GM18951 (cell line): ENCODE results near the gene UBASH3A.

Source experiments
- POLR2A ChIP-seq: IDR thresholded peaks from 4 replicates; pipeline ENCODE4 v1.6.1; 2011; ENCODE audit warnings: mild to moderate bottlenecking; ENCODE audit not compliant: insufficient read length, insufficient read depth; ENCODE audit errors: extremely low read depth
- in situ Hi-C: fragments of 300-500 bp; cut with MboI; formaldehyde crosslinking; loops from one replicate; pipeline ENCODE4 v1.12.0; 2022; ENCODE audit warnings: low sequenced_read_pairs, mixed read lengths, inconsistent platforms; ENCODE audit not compliant: unreplicated experiment

UBASH3A gene

DNA sequence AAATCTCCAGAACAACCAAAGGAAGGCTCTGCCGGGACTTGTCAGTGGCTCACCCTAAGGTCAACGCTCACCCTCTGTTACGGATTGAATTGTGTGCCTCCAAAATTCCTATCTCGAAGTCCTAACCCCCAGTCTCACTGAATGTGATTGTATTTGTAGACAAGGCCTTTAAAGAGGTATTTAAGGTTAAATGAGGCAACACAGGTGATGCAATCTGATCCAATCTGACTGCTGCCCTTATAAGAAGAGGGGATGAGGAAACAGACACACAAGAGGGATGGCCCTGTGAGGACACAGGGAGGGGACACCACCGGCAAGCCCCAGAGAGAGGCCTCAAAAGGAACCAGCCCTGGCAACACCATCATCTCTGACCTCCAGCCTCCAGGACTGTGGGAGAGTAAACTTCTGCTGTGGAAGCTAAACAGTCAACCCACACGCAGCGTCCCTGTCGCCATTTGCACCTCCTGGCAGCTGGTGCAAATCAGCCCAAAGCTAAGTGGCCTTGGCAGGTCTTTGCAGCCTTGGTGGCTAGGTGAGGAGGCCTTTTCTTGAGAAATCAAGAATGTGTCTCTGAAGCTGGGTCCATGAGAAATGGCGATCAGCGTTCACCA lies 24.2 kb downstream of the UBASH3A start:
- no peak for TF ChIP-seq POLR2A
- in situ Hi-C loops, result no loop called here

DNA sequence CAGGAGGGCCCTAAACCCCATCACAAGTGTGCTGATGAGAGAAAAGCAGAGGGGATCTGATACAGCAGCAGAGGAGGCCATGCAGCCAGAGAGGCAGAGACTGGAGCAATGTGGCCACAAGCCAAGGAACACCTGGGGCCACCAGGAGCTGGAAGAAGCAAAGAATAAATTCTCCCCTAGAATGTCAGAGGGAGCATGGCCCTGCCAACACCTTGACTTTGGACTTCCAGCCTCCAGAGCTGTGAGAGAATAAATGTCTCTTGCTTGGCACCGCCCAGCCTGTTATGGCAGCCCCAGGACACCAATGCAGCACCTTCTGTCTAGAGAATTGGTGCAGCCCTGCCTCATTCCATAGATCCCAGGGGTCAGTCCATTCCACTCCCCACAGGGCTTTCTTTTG lies 25.3 kb downstream of the UBASH3A start:
- in situ Hi-C loops, result no loop called here
- TF ChIP-seq POLR2A, result no peak

DNA sequence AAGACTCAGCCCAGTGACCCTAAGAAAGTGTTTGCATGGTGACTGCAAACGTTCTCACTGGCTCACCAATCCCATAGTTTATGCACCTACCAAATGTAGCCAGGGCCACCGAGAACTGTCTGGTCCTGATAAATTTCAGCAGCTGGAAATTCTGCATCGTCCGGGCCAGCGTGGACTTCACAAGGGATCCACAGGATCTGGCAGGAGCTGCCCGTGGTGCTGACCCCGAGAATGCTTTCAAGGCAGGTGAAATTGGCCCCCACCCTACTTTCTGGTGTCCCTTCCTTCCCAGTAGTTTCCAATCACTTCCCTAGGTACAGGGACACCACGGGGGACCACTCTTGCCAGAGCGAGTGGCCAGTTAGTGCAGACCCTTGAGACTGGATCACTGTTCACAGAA lies 26.2 kb downstream of the UBASH3A start:
- no peak for TF ChIP-seq POLR2A
- in situ Hi-C loops, result no loop called here

DNA sequence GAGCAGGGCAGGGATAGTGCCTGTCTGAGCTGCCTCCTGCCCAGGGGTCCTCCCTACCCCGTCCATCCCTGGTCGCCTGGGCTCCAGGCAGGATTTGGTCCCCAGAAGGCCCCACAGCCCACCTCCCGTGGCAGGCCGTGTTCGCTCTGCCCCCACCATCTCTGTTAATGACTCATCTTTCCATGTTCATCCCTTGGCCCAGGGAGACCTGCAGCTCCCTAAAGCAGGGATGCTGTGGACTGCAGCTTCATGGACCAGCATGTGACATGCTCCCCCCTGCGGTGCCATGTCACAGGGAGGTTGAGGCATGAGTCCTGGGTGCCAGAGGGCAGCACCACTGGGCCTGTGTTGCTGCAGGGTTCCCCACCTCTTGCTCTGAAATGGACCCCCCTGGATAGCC lies 26.8 kb downstream of the UBASH3A start:
- TF ChIP-seq POLR2A, result no peak
- in situ Hi-C loops, result no loop called here

DNA sequence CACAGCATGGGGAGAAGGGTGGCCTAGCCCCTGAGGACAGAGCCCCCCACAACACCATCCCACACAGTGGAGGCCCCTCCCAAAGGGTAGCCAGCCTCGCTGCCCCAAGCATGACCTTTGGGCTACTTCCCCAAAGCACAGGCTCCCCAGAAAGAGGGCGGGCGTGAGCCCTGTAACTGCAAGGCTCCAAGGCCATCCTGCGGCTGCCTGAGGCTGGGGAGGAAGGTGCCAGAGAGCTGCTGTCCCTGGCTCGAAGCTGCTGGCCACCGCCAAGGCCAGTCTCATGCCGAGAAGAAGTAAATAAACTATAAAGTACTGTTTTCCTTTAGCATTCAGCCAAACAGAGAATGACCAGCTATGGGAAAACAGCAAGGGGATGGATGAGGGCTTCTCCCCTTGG lies 27.5 kb downstream of the UBASH3A start:
- no peak for TF ChIP-seq POLR2A
- in situ Hi-C loops, result no loop called here

DNA sequence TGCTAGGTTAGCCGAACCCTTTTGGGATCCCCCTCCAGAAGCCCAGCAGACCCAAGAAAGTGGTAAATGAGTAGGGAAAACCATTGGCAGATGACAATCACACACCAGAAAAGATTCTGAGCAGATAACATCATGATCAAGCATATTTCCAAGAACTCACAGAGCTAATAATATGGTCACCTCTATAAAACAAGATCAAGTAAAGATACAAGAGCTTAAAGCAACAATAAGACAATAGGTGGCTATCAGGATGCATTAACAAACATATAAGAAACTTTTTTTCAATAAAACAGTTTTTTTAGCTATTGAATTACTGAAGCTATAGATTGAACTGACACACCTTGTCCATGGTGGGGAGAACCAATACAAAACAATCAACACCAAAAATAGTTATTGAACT lies 29.0 kb downstream of the UBASH3A start:
- no peak for TF ChIP-seq POLR2A
- in situ Hi-C loops, result no loop called here

DNA sequence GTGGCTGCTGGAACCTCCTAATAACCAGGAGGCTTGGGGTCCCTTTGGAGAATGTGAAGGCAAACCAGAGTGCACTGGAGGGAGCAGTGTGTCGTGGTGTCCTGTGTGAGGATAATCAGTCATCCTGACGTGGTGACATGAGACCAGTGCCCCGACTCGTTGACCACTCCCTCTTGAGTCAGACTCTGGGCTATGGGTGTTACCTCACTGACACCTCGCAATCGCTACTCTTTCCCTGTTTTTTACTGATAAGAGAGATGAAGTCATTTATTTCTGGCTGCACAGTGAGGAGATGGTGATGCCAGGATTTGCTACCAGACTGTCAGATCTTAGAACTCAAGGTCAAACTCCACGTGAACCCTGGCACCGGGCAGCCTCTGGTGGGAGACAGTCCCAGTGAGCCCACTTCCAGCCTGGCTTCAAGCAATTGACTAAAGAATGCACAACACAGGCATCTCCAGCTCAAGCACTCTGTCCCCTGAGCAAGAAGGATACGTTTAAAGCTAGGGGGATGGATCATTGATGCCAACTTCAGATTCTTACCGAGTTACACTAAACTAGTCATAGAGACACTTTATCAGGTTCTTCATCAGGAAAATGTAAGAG lies 30.3 kb downstream of the UBASH3A start:
- TF ChIP-seq POLR2A, result no peak
- in situ Hi-C loops, result no loop called here

DNA sequence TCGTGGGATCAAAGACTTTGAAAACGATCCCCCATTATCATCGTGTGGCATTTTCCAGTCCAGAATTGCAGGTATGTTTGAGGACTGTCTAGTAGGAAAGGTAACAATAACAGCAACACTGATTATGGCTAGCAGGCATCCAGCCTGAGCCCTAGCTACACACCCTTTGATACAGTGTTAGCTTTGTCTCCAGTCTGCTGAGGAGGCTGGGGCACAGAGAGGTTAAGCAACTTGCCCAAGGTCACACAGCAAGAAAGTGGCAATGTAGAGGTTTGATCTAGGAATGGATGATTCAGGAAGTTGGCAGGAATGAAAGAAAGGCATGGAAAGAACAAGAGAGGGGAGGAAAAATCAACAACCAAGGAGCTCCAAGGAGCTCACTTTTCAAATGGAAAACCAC lies 31.2 kb downstream of the UBASH3A start:
- in situ Hi-C loops, result no loop called here
- no peak for TF ChIP-seq POLR2A

DNA sequence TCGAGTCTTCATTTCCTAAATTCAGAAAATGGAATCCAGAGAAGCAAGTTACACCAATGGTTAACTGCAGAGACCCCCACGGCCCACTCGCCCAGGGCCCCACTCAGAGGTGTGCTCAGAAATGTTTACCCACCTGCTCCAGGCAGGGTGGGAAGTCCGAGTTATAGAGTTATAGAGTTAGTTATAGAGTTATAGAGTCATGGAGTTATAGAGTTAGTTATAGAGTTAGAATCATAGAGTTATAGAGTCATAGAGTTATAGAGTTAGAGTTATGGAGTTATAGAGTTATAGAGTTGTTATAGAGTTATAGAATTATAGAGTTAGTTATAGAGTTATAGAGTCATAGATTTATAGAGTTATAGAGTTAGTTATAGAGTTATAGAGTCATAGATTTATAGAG lies 31.7 kb downstream of the UBASH3A start:
- TF ChIP-seq POLR2A, result no peak
- in situ Hi-C loops, result no loop called here

DNA sequence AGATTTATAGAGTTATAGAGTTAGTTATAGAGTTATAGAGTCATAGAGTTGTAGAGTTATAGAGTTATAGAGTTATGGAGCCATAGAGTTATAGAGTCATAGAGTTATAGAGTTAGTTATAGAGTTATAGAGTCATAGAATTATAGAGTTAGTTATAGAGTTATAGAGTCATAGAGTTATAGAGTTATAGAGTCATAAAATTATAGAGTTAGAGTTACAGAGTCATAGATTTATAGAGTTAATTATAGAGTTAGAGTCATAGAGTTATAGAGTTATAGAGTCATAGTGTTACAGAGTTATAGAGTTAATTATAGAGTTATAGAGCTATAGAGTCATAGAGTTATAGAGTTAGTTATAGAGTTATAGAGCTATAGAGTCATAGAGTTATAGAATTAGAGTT lies 32.1 kb downstream of the UBASH3A start:
- in situ Hi-C loops, result no loop called here
- no peak for TF ChIP-seq POLR2A

DNA sequence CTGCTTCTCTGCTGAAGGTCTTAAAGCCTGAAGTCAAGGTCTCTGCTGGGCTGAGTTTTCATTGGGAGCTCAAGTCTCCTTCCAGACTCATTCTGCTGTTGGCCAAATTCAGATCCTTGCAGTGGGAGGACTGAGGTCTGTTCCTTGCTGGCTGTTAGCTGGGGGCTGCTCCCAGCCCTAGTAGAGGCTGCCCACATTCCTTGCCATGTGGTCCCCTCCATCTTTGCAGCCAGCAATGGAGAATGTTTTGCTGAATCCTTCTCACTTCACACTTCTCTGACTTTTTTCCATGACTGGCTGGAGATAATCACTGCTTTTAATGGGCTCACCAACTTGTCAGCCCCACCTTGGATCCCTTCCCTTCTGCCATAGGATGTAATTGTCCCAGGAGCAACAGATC lies 33.2 kb downstream of the UBASH3A start:
- TF ChIP-seq POLR2A, result no peak
- in situ Hi-C loops, result no loop called here

DNA sequence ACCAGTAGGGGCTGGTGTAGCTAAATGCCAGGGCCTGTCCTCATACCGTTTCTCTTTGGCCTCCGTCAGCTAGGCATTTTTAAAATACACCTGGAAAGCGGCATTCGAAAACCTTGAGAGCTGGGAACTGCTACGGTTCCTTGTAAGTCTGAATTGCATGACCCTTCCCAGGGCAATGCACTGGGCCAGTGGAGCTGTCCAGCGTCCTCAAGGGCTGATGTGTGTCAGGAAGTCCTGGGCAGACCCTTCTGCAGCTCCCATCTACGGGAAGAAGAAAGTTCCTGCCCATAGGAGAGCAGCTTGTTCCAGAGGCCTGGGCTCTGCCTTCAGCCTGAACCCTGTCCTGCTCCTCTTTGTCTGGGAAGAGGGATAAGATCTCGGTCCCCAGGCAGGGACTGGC lies 34.1 kb downstream of the UBASH3A start:
- TF ChIP-seq POLR2A, result no peak

DNA sequence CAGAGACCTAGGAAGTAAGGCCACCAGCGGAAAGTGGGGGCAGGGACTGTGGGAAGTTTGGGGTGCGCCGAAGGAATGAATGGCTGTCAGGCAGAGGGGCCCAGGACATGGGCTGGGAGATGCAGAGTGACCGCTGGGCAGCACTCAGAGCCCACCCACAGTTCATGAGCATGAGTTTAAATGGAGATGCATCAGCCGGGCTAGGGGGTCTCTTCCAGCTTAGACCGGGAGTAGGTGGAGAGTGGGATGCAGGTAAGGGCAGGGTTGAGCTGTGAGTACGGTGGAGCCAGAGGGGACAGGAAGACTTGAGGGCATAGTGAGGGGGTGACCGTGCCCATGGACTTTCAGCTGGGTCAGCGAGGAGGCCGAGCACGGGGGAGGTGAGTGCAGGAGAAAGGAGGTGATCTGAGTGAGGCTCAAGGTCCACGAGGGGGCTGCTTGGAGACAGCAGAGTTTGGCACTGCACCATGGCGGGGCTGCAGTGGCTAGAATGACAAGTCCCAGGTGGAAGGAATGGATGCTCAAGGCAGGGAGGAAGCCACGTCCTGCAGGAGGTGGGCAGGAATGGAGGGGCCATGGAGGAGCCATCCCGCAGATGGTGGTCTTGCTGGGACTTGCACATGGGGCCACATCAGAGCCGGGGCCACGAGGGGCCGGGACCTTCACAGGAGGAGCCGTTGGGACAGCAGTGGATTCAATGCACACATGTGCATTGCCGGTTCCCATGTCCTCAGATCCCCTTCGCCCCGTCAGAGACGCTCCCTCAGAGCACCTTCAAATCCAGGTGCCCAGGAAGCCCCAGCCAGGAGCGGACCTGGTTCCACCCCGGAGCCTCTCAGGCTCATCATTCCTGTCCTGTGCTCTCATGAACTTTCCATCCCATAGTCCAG lies 34.9 kb downstream of the UBASH3A start:
- TF ChIP-seq POLR2A, result no peak
- in situ Hi-C loops, result no loop called here

More for the DNA sequence above, 34.1 kb downstream of the UBASH3A start:
- in situ Hi-C loops, result no loop called here

DNA sequence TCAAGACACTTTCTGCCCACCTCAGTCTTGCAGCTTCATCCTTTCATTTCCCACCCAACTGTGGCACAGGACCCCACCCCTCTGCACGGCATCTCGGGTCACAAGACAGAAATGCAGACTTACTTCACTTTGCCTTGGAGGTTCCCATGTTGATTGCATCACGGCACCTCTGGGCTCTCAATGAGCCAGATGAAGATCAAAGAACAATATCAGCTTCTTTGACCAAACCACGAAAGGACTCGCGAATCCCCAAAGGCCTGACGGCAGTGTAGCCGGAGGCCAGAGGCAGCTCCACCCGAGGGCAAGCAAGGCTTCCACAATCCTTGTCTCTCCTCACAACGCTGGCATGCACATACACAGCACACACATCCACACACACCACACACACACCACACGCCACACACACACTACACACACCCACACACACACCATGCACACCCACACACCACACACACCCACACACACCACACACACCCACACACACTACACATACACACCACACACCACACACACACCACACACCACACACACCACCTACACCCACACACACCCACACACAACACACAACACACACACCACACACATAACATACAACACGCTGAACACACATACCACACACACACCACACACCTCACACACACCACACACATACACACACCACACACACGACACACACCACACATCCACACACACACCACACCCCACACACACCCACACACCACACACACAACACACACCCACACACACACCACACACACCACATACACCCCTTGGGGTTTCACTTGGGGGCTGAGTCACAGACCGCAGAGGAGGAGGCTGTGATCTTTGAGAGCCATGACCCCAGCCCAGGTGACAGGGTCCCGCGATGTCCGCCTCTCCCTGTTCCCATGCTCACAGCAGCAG lies 35.8 kb downstream of the UBASH3A start:
- TF ChIP-seq POLR2A, result no peak

More for the DNA sequence above, 35.8 kb downstream of the UBASH3A start:
- in situ Hi-C loops, result loop anchor here (10.0 kb wide), 1 partner anchor 275 kb away; no protein-coding TSS in a partner anchor
